ENCODE measurements around the gene CAMTA1. TPM values are rescaled to one million over a fixed set of nuclear protein-coding genes. Genes with fewer than 3 reads are reported as not detected.

CAMTA1 gene
- total RNA-seq, 6 donors from 2014 or later = 38.8 to 74.0 (median 46.1) TPM

DNA sequence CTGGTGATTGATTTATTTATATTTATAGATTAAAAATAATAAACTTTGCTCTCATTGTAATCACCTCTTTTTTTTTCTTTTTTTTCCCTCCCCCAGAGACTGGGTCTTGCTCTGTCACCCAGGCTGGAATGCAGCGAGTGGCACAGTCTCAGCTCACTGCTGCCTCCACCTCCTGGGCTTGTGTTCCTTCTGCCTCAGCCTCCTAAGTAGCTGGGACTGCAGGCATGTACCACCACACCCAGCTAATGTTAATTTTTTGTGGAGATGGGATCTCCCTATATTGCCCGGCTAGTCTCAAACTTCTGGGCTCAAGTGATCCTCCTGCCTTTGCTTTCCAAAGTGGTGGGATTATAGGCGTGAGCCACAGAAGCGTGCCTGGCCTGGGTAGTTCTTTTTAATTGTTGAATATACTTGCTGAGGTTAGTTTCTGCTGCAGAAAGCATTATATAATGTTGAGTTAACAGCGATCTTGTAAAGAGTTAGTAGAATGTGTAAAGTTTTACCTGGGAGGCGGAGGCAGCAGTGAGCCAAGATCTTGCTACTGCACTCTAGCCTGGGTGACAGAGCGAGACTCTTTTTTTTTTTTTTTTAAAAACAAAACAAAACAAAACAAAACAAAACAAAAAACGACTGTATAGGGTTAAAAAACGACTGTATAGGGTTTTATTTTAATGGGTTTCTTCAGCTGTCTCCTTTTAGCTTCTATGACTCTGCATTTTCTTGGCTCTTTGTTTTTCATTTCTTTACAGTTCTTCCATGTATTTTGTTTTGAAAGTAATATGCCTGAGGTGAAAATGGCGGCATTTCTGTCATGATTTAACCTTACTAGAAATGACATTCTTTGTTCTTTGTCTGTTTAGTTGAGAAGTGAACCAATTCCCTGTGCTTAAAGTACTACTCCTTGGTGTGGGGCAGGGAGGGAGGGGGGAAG is 82.7 kb downstream of the CAMTA1 start:
- no peak overlapping the region for H3K27ac ChIP-seq

DNA sequence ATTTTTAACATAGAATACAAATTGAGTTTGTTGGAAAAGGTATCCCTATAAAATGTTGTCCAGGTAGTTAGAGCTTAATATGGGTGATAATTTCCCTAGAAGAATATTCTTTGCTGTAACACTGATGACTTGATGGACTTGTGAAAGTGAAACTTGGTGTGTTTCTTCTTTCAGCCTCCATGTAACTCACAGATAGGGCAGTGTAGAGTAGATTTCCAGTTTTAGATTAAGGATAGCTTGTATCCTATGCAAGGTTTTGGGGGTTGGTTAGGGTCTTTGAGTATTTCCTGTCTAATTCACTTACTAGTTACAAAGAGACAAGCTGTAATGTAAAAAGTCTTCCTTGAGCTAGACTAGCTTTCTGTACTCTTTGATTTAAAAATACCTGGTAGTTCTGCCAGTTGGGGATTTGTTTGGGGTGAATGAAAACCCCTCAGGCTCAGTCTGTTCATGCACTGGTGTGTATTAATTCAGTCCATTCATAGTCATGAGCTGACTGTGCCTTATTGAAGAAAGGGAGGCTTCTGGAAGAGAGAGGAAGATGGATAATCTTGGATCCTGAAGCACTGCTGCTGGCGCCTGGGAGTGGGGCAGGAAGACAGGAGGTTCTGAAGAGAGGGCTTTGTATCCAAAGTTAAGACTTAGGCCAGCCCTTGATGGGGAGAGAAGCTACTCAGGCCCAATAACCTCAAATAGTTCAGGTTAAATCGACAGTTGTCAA is 83.6 kb downstream of the CAMTA1 start:
- no peaks in the 10 kb centered on the region for H3K27me3 ChIP-seq
- H3K9me3 ChIP-seq = no peaks in the 10 kb centered on the region
- no peak for DNase-seq
- H3K4me3 ChIP-seq = no peak overlapping the region
- WGBS, 2 donors = 93 to 96% methylated on average over 2 of the region's 2 CpGs
- TF ChIP-seq POLR2A (IDR thresholded peaks at IDR 0.05) (no peak), POLR2AphosphoS5 (IDR thresholded peaks at IDR 0.05) (no peak), EP300 (IDR thresholded peaks at IDR 0.05) (no peak)
- TF ChIP-seq, protein P1, sequence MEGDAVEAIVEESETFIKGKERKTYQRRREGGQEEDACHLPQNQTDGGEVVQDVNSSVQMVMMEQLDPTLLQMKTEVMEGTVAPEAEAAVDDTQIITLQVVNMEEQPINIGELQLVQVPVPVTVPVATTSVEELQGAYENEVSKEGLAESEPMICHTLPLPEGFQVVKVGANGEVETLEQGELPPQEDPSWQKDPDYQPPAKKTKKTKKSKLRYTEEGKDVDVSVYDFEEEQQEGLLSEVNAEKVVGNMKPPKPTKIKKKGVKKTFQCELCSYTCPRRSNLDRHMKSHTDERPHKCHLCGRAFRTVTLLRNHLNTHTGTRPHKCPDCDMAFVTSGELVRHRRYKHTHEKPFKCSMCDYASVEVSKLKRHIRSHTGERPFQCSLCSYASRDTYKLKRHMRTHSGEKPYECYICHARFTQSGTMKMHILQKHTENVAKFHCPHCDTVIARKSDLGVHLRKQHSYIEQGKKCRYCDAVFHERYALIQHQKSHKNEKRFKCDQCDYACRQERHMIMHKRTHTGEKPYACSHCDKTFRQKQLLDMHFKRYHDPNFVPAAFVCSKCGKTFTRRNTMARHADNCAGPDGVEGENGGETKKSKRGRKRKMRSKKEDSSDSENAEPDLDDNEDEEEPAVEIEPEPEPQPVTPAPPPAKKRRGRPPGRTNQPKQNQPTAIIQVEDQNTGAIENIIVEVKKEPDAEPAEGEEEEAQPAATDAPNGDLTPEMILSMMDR (IDR thresholded peaks at IDR 0.05) = no peak
- no peak overlapping the region for H3K27ac ChIP-seq
- H3K36me3 ChIP-seq = peaks cover 0 to under 1% (median 0%) of the 10 kb centered on the region in 4 donors
- peaks cover 0 to 15% (median 2%) of the 10 kb centered on the region in 4 donors for H3K4me1 ChIP-seq
- ATAC-seq (ENCODE audit: low FRiP score in 2 of 2) = no peak

More for the DNA sequence above, 82.7 kb downstream of the CAMTA1 start:
- no peaks in the 10 kb centered on the region for H3K36me3 ChIP-seq
- H3K4me3 ChIP-seq = no peak overlapping the region
- 80 to 81% methylated on average over 10 of the region's 10 CpGs for WGBS, 2 donors
- TF ChIP-seq POLR2AphosphoS5 (IDR thresholded peaks at IDR 0.05) = no peak
- no peak for TF ChIP-seq EP300 (IDR thresholded peaks at IDR 0.05)
- TF ChIP-seq POLR2A (IDR thresholded peaks at IDR 0.05) = no peak
- TF ChIP-seq, protein P1 (IDR thresholded peaks at IDR 0.05) = no peak
- H3K4me1 ChIP-seq = peaks cover 0 to 15% (median 2%) of the 10 kb centered on the region in 4 donors
- DNase-seq = no peak
- no peak for ATAC-seq (ENCODE audit: low FRiP score in 2 of 2)
- no peaks in the 10 kb centered on the region for H3K9me3 ChIP-seq
- no peaks in the 10 kb centered on the region for H3K27me3 ChIP-seq

DNA sequence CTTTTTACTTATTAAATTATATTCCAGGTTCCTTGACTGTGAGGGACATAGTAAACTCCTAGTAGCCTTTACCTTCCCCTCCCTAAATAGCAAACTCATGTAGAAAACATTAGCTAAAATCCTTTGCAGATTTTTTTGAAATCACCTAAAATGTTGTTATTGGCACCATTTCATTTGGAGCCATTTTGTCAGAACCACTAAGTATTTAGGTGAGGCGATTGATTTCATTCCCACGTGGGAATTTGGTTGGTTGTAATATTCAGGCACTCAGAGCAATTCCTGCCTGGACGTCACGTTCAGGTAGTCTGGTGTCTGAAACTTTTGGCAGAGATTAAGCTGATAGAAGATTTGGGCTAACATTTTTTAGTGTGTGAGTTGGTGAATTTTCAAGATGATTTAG is 84.3 kb downstream of the CAMTA1 start:
- no peak for TF ChIP-seq POLR2AphosphoS5 (IDR thresholded peaks at IDR 0.05)
- TF ChIP-seq, protein P1 (IDR thresholded peaks at IDR 0.05) = no peak
- Histone ChIP-seq H3K4me1 (peaks cover 0 to 15% (median 2%) of the 10 kb centered on the region in 4 donors), H3K27ac (no peak overlapping the region), H3K4me3 (no peak overlapping the region), H3K9me3 (no peaks in the 10 kb centered on the region), H3K27me3 (no peaks in the 10 kb centered on the region), H3K36me3 (peaks cover 0 to 7% (median 1%) of the 10 kb centered on the region in 4 donors)
- 90 to 96% methylated on average over 4 of the region's 4 CpGs for WGBS, 2 donors
- DNase-seq (no peak), ATAC-seq (ENCODE audit: low FRiP score in 2 of 2) (no peak)

DNA sequence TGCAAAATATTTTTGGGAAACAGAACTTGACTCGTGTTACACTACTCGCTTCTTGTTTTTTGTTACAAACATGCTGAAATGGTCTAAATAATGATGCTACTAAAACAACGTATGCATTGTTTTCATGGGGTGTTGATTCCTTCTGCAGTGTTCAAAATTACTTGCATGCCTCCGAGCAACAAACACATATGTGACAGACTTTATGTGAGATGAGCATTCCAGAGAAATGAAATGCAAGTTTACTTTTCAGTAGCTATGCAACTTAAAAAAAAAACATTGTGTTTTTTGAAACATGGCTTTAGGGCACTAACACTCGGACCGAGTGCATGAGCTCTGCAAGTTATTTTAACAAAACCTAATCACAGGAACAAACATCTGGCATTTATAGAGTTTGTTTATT is 84.8 kb downstream of the CAMTA1 start:
- ATAC-seq (ENCODE audit: low FRiP score in 2 of 2) = no peak
- WGBS, 2 donors = 68 to 80% methylated on average over 6 of the region's 6 CpGs
- Histone ChIP-seq H3K27ac (no peak overlapping the region), H3K9me3 (no peaks in the 10 kb centered on the region), H3K4me3 (no peak overlapping the region), H3K36me3 (peaks cover 0 to 7% (median 1%) of the 10 kb centered on the region in 4 donors), H3K27me3 (no peaks in the 10 kb centered on the region), H3K4me1 (peaks cover 0 to 15% (median 2%) of the 10 kb centered on the region in 4 donors)
- TF ChIP-seq EP300 (IDR thresholded peaks at IDR 0.05) = no peak
- TF ChIP-seq POLR2A (IDR thresholded peaks at IDR 0.05) = no peak
- no peak for TF ChIP-seq POLR2AphosphoS5 (IDR thresholded peaks at IDR 0.05)
- TF ChIP-seq, protein P1 (IDR thresholded peaks at IDR 0.05) = no peak
- no peak for DNase-seq

Data from upper lobe of left lung (tissue), 6 donors.